SK-N-DZ (cell line): ENCODE results near the gene MFAP4.
A peak's percentile ranks its signal among the peaks of the same experiment; 100 is the strongest.

ENCODE experiments used
- DNase-seq: peaks from one replicate; pipeline ENCODE4 v3.0.0-alpha.2; 2015; ENCODE audit warnings: low spot score

The MFAP4 gene

GRCh38 chr17:19410875-19411620 is 24.1 kb upstream of the MFAP4 start, which contains the start of gene RNF112:
Gene RNF112 (plus strand): TSS chr17:19411232. CDS start chr17:19411409, 177 bp downstream.
- DNase-seq, result peak; percentile 79

GRCh38 chr17:19410091-19410490 is 23.1 kb upstream of the MFAP4 start:
- no peak for DNase-seq

- no peak for DNase-seq
These were observed 22.5 kb upstream of the MFAP4 start for GRCh38 chr17:19409509-19409908.

GRCh38 chr17:19409066-19409465 is 22.1 kb upstream of the MFAP4 start:
- no peak for DNase-seq

- no peak for DNase-seq
These were observed 21.3 kb upstream of the MFAP4 start for GRCh38 chr17:19408346-19408710.

GRCh38 chr17:19407601-19408345 is 20.8 kb upstream of the MFAP4 start:
- no peak for DNase-seq

GRCh38 chr17:19405114-19405513 is 18.1 kb upstream of the MFAP4 start:
- no peak for DNase-seq

- no peak for DNase-seq
These were observed 17.3 kb upstream of the MFAP4 start for GRCh38 chr17:19404264-19404663.

- no peak for DNase-seq
These were observed 16.0 kb upstream of the MFAP4 start for GRCh38 chr17:19403021-19403420.

GRCh38 chr17:19402171-19402570 is 15.2 kb upstream of the MFAP4 start:
- DNase-seq, result no peak

- DNase-seq, result no peak
These were observed 14.5 kb upstream of the MFAP4 start for GRCh38 chr17:19401321-19402010.

- DNase-seq, result no peak
These were observed 12.9 kb upstream of the MFAP4 start for GRCh38 chr17:19399750-19400450.

- no peak for DNase-seq
These were observed 11.6 kb upstream of the MFAP4 start for GRCh38 chr17:19398301-19399181.

GRCh38 chr17:19397556-19398041 is 10.6 kb upstream of the MFAP4 start:
- no peak for DNase-seq

- no peak for DNase-seq
These were observed 5.3 kb upstream of the MFAP4 start for GRCh38 chr17:19392303-19392702.

GRCh38 chr17:19391432-19391831 is 4.4 kb upstream of the MFAP4 start:
- DNase-seq, result no peak

- DNase-seq, result no peak
These were observed 4.0 kb upstream of the MFAP4 start for GRCh38 chr17:19390951-19391350.

- DNase-seq, result no peak
These were observed 2.1 kb upstream of the MFAP4 start for GRCh38 chr17:19388791-19389785.

- DNase-seq, result peak; percentile 48
These were observed 1.0 kb upstream of the MFAP4 start for GRCh38 chr17:19387921-19388521.
